ENCODE results near the gene LRRC28.
A peak's percentile ranks its signal among the peaks of the same experiment; 100 is the strongest.

LRRC28 gene

GRCh38 chr15:99343208-99343607, 91.9 kb downstream of the LRRC28 start:
- no peak for DNase-seq (ENCODE audit: low read depth)

DNA sequence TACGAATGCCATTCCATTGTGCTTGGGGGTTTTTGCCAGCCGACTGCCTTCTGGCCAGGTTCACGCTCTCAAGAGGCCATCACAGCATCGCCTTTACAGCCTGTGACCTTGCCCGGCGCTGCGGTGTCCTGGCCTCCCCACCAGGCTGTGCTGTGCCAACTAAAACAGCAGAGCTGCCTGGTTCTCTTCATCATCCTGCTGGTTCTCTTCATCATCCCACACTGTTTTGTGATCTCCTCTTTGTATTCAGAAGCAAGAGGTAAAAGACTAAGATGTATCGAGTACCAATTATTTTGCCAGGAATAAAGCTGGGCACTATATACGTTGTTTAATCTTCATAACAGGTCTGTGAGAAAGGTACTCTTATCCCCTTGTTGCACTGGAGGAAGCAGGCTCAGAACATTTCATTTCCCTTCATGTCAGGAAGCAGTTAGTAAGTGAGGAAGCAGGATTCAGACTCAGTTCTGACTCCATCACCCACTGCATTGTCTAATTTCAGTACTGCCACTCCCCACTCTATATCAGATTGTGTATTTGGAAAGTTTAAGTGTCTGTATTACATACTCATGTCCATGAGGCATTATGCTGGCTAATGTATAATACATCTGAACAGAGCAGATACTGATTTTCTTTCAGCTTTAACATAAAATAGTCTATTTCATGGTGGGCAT, 92.7 kb downstream of the LRRC28 start:
- no peak for DNase-seq (ENCODE audit: low read depth)

DNA sequence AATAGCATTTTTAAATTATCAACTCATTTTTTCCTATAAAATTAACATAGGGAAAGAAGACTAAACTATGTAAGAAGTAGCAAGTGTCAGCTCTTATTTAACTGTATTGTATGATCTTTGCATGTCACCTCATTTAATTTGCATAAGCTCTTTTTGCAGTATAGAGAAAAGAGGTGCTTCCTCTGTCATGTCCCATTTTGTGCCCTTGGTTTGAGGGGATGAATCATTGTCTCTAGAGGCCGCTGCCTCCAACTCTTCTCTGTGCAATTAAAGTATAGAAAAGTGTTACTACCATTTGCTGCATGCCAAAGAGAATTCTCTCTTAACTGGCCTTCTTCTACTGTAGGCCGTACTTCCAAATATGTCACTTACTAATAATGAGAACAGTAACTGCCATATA, 93.4 kb downstream of the LRRC28 start:
- DNase-seq (ENCODE audit: low read depth), result no peak

DNA sequence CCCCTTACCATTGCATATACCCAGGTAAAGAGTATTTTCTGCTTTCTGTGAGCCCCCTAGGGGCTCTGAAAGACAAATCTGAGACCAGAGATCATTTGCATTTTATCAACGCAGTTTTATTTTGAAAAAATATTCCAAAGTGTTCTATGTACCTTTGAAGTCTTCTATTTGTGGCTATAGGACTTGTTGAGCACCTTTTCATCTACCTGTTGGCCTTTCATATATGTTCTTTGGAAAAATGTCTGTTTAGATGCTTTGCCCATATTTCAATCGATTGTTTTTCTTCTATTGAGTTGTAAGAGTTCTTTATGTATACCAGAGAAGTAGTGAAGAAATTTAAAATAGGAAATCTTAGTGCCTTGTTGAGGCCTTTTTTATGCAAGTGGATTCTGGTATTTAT, 94.0 kb downstream of the LRRC28 start:
- DNase-seq (ENCODE audit: low read depth), result no peak

DNA sequence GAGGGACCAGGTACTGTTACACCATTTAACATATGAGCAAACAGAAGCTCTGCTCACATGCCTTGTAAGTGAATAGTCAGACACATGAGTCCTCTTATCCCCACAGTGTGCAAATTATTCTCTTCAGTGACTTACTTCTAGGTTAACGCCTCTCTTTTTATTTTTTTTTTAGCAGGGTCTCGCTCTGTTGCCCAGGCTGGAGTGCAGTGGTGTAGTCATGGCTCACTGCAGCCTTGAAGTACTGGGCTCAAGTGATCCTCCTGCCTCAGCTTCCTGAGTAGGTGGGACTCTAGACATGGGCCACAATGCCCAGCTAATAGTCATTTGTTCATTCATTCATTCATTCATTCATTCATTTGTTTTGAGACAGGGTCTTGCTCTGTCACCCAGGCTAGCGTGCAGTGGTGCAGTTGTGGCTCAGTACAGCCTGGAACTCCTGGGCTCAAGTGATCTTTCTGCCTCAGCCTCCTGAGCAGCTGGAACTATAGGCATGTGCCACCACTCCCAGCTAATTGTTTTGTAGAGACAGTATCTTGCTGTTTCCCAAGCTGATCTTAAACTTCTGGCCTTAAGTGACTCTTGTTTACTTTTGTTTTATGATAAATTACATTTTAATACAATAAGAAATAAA, 94.7 kb downstream of the LRRC28 start:
- no peak for DNase-seq (ENCODE audit: low read depth)

- no peak for DNase-seq (ENCODE audit: low read depth)
Observed at GRCh38 chr15:99347574-99347973, 96.3 kb downstream of the LRRC28 start.

GRCh38 chr15:99348412-99348811, 97.1 kb downstream of the LRRC28 start:
- no peak for DNase-seq (ENCODE audit: low read depth)

- DNase-seq (ENCODE audit: low read depth), result no peak
Observed at GRCh38 chr15:99350408-99350807, 99.1 kb downstream of the LRRC28 start.

GRCh38 chr15:99359769-99360168, 108.5 kb downstream of the LRRC28 start:
- DNase-seq (ENCODE audit: low read depth), result no peak

GRCh38 chr15:99361545-99362185, 110.4 kb downstream of the LRRC28 start:
- DNase-seq (ENCODE audit: low read depth), result peak; percentile 14

DNA sequence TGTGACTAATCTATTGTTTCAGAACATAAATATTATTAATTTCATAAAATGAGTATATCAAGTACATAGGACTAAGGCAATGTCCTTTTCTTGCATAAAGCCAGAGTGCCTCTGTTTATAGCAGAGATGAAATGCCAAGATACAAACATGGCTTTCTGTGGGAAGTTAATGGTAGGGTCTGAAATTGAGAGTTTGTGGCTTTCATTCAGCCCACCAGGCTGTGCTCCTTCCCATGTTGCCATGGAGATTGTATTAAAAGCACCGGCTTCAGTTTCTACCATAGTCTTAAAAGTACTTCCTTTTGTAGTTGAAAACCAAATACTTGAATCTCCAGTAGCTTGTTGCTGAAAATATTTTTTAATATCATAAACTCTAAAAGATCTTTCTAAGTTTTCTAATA, 114.0 kb downstream of the LRRC28 start:
- no peak for DNase-seq (ENCODE audit: low read depth)

- DNase-seq (ENCODE audit: low read depth), result no peak
Observed at GRCh38 chr15:99366013-99366412, 114.7 kb downstream of the LRRC28 start.

DNA sequence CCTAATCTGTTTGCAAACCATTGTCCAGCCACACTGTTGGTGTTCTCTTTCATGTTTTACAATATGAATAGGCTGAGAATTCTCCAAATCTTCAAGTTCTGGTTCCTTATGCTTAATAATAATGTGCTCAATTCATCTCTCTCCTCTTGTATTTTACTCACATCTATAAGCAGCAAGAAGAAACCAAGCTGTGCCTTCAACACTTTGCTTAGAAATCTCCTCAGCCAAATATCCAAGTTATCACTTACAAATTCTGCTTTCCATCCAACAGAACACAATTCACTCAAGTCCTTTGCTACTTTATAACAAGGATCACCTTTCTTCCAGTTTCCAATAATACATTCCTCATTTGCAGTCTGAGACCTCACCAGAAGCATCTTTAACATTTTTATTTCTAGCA, 117.5 kb downstream of the LRRC28 start:
- DNase-seq (ENCODE audit: low read depth), result no peak

DNA sequence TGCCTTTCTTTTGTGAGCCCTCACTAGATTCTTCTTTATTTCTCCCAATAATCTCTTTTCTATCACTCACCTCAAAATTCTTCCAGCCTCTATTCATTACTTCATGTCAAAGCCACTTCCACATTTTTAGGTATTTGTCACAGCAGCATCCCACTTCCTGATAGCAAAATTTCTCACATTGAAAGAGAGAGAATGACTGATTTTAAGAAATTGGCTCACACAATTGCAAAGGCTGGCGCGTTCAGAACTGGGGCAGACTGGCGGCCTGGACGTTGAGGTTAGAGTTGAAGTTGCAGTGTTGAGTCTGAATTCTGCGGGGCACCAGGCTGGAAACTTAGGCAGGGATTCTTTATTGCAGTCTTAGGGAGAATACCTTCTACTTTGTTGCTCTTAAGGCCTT, 117.9 kb downstream of the LRRC28 start:
- DNase-seq (ENCODE audit: low read depth), result no peak

DNA sequence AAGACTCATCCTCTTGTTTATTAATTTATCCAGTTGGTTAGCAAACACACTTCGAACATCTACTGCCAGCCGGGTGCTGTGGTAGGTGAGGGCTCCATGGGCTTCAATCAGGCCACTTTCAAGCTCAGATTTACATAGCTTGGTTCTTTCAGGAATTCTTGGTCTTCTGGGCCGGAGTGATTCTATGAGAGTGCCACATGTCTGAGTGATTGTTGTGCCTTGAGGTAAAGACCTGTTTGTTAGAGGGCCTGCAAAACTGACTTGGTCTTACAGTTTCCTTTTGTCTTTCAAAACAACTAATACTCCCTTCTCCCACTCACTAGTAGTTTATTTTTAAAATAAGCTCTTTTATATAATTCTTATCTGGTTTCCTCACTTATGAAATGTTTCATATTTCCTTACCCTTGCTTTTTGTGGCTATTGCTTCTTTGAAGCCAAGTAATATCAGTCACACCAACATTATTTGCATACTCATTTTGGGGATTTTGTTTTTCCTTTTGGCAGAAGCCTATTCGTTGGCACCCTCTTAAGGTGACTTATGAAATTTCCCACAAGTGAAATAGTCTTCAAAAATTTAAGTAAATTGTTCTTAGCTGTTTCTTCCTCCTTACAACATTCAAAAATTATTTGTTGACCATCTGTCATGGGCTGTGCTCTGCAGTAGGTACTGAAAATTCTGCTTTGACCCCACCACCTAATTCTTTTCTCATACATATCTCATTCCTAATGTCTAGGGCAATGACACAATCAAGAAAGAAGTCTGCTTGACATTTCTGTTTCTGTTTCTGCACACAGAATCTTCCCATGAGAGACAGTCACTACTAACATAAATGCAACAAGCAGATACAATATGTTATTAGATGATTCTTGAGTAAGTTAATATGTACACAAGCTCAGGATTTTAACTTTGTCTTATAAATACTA, 120.2 kb downstream of the LRRC28 start:
- no peak for DNase-seq (ENCODE audit: low read depth)

- no peak for DNase-seq (ENCODE audit: low read depth)
Observed at GRCh38 chr15:99385005-99385669, 133.9 kb downstream of the LRRC28 start.

GRCh38 chr15:99385865-99386264, 134.6 kb downstream of the LRRC28 start:
- DNase-seq (ENCODE audit: low read depth), result peak; percentile 17

DNA sequence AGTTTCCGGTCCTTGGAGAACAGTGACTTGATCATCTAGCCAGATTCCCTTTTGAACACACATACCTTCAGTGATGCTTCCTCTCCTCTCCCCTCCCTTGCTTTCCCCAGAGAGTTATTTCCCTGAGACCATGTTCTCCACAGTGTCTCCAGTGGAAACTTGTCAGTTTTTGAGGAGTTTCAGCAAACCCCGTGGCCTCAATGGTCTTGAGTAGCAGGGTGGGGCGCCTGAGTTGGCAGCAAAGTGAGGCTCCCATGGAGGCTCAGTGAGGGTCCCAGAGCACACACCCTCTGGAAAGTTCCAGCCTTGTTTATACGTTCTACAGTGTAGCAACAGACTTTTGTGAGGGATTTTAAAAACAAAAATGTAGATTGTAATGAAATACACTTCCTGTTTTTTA, 135.1 kb downstream of the LRRC28 start:
- DNase-seq (ENCODE audit: low read depth), result no peak

DNA sequence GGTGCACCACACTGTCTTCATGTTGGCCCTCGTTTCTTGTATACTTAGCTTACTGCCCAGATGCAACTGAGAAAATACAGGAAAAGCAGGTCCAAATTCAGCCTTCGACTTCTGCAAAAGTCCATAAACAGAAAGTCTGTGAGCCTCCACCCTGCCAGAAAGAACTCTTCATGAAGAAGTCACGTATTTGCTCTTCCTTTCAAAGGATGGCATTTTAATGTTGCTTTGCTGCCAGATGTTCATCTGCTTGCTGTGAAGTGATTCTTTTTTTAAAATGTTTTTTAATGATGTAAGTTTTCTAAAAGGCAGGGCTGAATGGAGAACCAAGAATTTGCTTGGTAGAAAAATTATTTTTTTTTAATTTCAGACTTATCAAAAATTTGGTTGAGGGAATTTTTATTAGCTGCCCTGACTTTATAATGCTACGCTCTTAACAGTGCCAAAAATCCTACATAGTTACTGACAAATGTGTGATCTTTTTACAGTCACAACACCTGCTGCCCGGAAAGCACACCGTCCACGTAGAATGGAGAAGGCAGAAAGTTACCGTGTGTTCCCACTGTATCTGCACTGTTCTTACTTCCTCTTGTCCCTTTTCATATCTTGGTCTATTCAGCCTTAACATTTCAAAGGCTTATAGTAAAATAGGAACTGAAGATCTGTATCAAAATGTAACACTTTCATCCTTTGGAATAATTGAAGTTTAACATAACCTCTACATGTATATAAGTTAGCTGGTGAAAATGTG, 136.3 kb downstream of the LRRC28 start:
- DNase-seq (ENCODE audit: low read depth), result no peak

GRCh38 chr15:99390667-99391066, 139.4 kb downstream of the LRRC28 start:
- no peak for DNase-seq (ENCODE audit: low read depth)

- no peak for DNase-seq (ENCODE audit: low read depth)
Observed at GRCh38 chr15:99393641-99394040, 142.4 kb downstream of the LRRC28 start.

Data from fibroblast of the conjunctiva (primary cell).